AG04449 (cell line): Measurements from ENCODE around the gene CDR2L.
"Not testable (repeated sequence)": the region's sequence is repeated elsewhere in the genome, so short reads cannot be mapped to it uniquely, and the experiment has no call there.

Experiments
- CTCF ChIA-PET: fragments of 350-600 bp; formaldehyde crosslinking; extraction: SDS; loops from one replicate; lab custom pipeline; 2021; ENCODE audit warnings: antibody characterized with exemption; lab: Yijun Ruan, JAX
- POLR2A ChIA-PET: fragments of 400-600, 350-600 bp; formaldehyde crosslinking; extraction: SDS; loops from one replicate; lab custom pipeline; 2020; ENCODE audit warnings: antibody characterized with exemption, inconsistent platforms; lab: Yijun Ruan, JAX
- DNase-seq: peaks from one replicate; pipeline ENCODE4 v3.0.0-alpha.2; 2010; ENCODE audit warnings: low read depth, low spot score
- H3K4me3 ChIP-seq: 2 replicates; pipeline ENCODE4 v1.5.1; 2011; ENCODE audit warnings: low read depth, mild to moderate bottlenecking, control low read depth, low read length
- TF ChIP-seq, protein P1 (sequence below): IDR thresholded peaks from one replicate; pipeline ENCODE4 v1.5.1; 2011; ENCODE audit warnings: mild to moderate bottlenecking, moderate library complexity, low read length, control low read depth, inconsistent platforms; ENCODE audit not compliant: insufficient read depth; ENCODE audit errors: missing control alignments

CDR2L gene

DNA sequence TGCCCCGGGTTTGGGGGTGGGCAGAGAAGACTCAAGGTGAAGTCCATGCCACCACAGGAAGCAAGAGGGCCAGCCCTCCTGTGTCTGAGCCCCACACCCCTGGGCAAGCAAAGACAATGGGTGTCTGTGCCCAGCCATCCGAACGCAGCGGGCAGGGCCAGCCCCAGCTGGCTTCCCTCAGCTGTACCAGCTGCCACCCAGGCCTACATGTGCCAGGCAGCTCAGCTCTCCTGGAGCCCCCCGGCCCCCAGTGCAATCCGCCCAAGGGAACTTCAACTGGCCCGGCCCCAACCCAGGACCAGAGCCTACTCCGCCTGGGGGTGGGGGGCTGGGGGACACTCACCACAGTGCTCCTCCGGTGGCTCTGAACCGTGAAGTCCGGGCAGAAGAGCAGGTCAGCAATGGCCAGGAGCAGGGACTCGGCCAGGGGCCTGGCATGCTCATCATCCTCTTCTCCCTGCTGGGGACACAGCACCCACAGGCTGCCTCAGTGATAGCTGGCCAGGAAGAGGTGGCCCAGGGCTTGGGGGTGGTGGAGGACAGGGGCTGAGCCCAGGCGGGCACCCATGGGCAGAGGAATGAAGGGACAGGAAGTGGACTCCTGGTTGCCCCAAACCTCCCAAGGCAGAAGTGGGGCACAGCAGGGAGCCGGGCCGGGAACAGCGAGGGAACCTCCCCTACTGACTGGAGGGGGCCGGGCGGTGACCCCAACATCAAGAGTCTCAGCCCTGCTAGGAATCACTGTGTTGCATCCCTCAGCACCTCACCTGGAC, 24.6 kb upstream of the CDR2L start:
- no peak overlapping the region for H3K4me3 ChIP-seq
- TF ChIP-seq, protein P1, sequence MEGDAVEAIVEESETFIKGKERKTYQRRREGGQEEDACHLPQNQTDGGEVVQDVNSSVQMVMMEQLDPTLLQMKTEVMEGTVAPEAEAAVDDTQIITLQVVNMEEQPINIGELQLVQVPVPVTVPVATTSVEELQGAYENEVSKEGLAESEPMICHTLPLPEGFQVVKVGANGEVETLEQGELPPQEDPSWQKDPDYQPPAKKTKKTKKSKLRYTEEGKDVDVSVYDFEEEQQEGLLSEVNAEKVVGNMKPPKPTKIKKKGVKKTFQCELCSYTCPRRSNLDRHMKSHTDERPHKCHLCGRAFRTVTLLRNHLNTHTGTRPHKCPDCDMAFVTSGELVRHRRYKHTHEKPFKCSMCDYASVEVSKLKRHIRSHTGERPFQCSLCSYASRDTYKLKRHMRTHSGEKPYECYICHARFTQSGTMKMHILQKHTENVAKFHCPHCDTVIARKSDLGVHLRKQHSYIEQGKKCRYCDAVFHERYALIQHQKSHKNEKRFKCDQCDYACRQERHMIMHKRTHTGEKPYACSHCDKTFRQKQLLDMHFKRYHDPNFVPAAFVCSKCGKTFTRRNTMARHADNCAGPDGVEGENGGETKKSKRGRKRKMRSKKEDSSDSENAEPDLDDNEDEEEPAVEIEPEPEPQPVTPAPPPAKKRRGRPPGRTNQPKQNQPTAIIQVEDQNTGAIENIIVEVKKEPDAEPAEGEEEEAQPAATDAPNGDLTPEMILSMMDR = no peak
- ChIA-PET CTCF (interaction anchor here (1.0 to 9.5 kb wide), 31 partner anchors 7 to 449 kb away, joined by 3 to 181 read pairs (median 12); partner anchors contain the start of genes CDR2L, HID1, MRPL58 and NT5C), POLR2A (no interaction called here)
- DNase-seq = no peak

DNA sequence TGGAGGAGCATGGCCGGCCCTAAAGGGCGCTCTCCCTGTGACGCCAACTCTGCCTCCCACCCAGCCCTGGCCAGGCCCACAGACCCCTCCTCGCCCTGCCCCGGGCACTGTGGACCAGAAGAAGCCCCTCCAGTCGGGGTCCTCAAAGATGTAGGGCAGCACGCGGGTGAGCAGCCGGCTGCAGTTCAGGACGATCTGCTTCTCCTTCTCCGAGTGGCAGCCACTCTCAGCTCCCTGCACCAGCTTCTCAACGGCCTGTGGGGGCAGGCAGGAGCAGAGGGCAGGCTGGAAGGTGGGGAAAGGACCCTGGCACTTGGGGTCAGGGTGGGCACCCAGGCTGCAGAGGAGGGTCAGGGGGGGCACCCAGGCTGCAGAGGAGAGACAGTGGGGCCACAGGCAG, 23.8 kb upstream of the CDR2L start:
- ChIA-PET POLR2A (no interaction called here), CTCF (interaction anchor here (0.6 to 9.5 kb wide), 12 partner anchors 6 to 448 kb away, joined by 3 to 181 read pairs (median 6); partner anchors contain the start of genes HID1, MRPL58 and NUP85)
- no peak for DNase-seq
- TF ChIP-seq, protein P1 = peak; percentile 32
- no peak overlapping the region for H3K4me3 ChIP-seq

DNA sequence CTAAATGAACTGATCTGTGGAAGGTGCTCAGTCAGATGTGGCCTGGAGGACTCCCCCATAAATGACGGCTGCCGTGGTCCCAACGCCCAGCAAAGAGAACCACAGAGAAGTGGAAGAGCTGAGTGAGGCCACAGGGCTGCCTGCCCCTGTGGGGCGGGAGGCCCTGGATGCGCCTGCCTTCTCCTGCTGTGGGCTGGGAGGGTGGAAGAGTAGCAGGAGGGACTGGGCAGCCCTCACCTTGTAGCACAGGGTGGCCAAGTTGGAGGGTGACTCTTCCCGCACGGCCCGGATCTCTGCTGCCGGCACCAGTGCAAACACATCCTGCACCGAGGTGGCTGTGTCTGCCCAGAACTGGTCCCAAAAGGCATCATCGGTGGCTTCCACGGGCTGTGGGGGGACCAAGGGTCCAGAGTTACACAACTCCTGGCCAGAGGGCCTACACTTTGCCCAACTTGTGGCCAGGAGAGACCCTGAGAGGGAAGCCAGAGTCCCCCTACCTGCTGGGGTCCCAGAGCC, 23.1 kb upstream of the CDR2L start:
- TF ChIP-seq, protein P1 = no peak
- H3K4me3 ChIP-seq = no peak overlapping the region
- POLR2A ChIA-PET = no interaction called here
- DNase-seq = no peak
- CTCF ChIA-PET = interaction anchor here (0.6 to 9.5 kb wide), 10 partner anchors 6 to 275 kb away, joined by 3 to 181 read pairs (median 16); partner anchors contain the start of genes HID1, MRPL58 and NUP85

DNA sequence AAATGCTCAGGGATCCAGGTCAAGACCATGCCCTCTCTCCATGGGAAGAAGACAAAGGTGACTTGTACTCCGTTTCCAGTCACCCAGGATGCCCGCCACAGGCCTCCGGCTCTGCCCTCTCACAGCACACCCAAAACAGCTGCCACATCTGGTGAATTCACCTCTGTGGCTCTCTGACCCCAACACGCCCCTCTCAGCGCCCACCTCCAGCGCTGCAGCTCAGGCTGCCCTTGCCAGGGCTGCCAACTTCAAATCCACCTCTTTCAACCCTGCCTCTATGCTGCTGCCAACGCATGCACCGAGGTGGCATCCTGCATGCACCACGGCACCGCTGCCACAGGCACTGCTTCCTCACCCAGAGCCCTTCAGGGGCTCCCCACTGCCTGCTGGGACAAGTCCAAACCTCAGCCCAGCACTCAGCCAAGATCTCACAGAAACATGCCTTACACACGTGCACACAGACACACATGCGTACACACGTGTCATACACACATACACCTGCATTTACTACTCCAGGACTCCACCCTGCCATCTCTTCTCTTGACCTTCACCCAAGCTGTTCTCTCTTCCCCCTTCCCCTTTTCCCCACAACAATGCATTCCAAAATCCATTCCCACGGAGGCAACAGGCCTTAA, 22.3 kb upstream of the CDR2L start:
- no peak for DNase-seq
- H3K4me3 ChIP-seq = no peak overlapping the region
- POLR2A ChIA-PET = no interaction called here
- TF ChIP-seq, protein P1 = no peak
- CTCF ChIA-PET = interaction anchor here (5.8 to 10.6 kb wide), 2 partner anchors 5 to 48 kb away, joined by 74 to 181 read pairs; partner anchors contain the start of gene MRPL58

DNA sequence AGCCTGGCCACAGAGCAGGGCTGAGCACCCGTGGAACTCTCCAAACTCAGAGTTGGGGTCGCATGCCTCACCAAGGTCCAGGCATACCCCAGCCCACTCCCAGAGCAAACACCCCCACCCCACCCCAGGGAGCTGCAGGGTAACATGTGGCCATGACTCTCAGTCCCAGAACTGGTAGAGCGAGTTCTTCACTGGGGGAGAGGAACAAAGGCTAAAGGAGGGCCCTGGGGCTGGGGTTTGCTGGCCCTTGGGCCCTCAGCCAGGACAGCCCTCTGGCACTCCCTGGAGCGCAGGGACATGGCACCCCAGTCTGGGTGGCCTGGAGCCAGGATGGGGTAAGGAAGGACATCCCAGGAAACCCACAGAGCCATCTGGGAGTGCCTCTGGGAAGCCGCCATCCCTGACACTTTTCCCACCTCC, 19.1 kb upstream of the CDR2L start:
- ChIA-PET POLR2A (no interaction called here), CTCF (interaction anchor here (1.0 to 10.6 kb wide), 2 partner anchors 9 to 20 kb away, joined by 4 to 181 read pairs; no protein-coding TSS in a partner anchor)
- TF ChIP-seq, protein P1 = no peak
- DNase-seq = no peak
- no peak overlapping the region for H3K4me3 ChIP-seq

DNA sequence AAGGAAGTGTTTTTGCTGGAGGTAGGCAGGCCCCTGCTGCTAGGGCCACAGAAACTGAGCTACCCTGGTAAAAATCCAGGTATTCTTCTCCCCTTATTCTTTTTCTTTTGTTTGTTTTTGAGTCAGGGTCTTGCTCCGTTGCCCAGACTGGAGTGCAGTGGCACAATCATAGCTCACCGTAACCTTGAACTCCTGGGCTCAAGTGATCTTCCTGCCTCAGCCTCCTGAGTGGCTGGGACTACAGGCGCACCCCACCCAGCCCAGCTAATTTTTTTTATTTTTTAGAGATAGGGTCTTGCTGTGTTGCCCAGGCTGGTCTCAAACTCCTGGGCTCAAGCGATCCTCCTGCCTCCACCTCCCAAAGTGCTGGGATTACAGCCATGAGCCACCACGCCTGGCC, 17.9 kb upstream of the CDR2L start:
- DNase-seq, POLR2A ChIA-PET, H3K4me3 ChIP-seq: not testable (repeated sequence)
- CTCF ChIA-PET = interaction anchor here (1.2 to 10.6 kb wide), 3 partner anchors 10 to 54 kb away, joined by 3 to 181 read pairs (median 4); no protein-coding TSS in a partner anchor
